A549 (cell line): ENCODE measurements around the gene MEDAG.

Experiments used
- CTCF ChIP-seq: fragments of >200 bp; sonication (Bioruptor Twin); formaldehyde crosslinking; IDR thresholded peaks from 3 replicates; pipeline ENCODE4 v1.5.1; 2016
- RAD21 ChIP-seq, 2 experiments: fragments of >200 bp in 1 of 2; sonication (Bioruptor Twin) in 1 of 2; formaldehyde crosslinking in 1 of 2; IDR thresholded peaks in 1 of 2; conservative IDR thresholded peaks in 1 of 2; 2 replicates in 1 of 2; 3 replicates in 1 of 2; pipeline ENCODE4 v1.6.1; 2012 to 2018; ENCODE audit warnings: inconsistent platforms in 1 of 2

GRCh38 chr13:30933354-30933670 lies 27.2 kb downstream of the MEDAG start:
- TF ChIP-seq CTCF = no peak
- no peak for TF ChIP-seq RAD21 (conservative IDR thresholded peaks at IDR 0.05 in 1 of 2, IDR thresholded peaks at IDR 0.05 in 1 of 2)
